SK-N-SH (cell line): Measurements from ENCODE around the gene PLPP2.

ENCODE experiments used
- CTCF ChIP-seq: fragments of 200-600 bp; sonication (generic); IDR thresholded peaks from 2 replicates; pipeline ENCODE4 v1.6.1; 2017; ENCODE audit warnings: antibody characterized with exemption, mild to moderate bottlenecking, moderate library complexity
- EP300 ChIP-seq, 2 experiments: IDR thresholded peaks; 2 replicates each; pipeline versions ENCODE4 v1.4.0 to v1.6.1; 2012; ENCODE audit warnings: borderline replicate concordance in 1 of 2, low read depth in 1 of 2, low read length in 1 of 2
- EZH2phosphoT487 ChIP-seq: fragments of 200-600 bp; sonication (generic); IDR thresholded peaks from 2 replicates; pipeline ENCODE4 v1.6.1; 2017; ENCODE audit warnings: low read depth, mixed run types, mild to moderate bottlenecking, antibody characterized with exemption, moderate library complexity, borderline replicate concordance
- JUND ChIP-seq: IDR thresholded peaks from 2 replicates; pipeline ENCODE4 v1.4.0; 2012
- MAX ChIP-seq: IDR thresholded peaks from 2 replicates; pipeline ENCODE4 v1.4.0; 2012; ENCODE audit warnings: low read depth
- MXI1 ChIP-seq: IDR thresholded peaks from 2 replicates; pipeline ENCODE4 v1.6.1; 2012; ENCODE audit warnings: mild to moderate bottlenecking, low read depth, low read length, improper control_type of control experiment
- NRF1 ChIP-seq: IDR thresholded peaks from 2 replicates; pipeline ENCODE4 v1.6.1; 2012; ENCODE audit warnings: low read depth, mild to moderate bottlenecking, low read length
- POLR2AphosphoS5 ChIP-seq: IDR thresholded peaks from 2 replicates; pipeline ENCODE4 v1.6.1; 2012; ENCODE audit warnings: low read depth, low read length
- RAD21 ChIP-seq: IDR thresholded peaks from 2 replicates; pipeline ENCODE4 v1.6.1; 2012; ENCODE audit warnings: mild to moderate bottlenecking, low read length
- SIN3A ChIP-seq: IDR thresholded peaks from 2 replicates; pipeline ENCODE4 v1.6.1; 2012; ENCODE audit warnings: low read depth, mild to moderate bottlenecking, low read length, moderate library complexity, borderline replicate concordance
- SMC3 ChIP-seq: IDR thresholded peaks from 2 replicates; pipeline ENCODE4 v1.6.1; 2012; ENCODE audit warnings: low read depth, low read length, improper control_type of control experiment
- TEAD4 ChIP-seq: IDR thresholded peaks from 2 replicates; pipeline ENCODE4 v1.4.0; 2012; ENCODE audit warnings: mild to moderate bottlenecking, borderline replicate concordance; ENCODE audit not compliant: insufficient read depth
- USF2 ChIP-seq: fragments of 150-350 bp; IDR thresholded peaks from 2 replicates; pipeline ENCODE4 v1.6.1; 2017; ENCODE audit warnings: antibody characterized with exemption, low read length, low read depth, borderline replicate concordance
- ZBTB33 ChIP-seq: IDR thresholded peaks from 2 replicates; pipeline ENCODE4 v1.4.0; 2012; ENCODE audit warnings: low read depth, borderline replicate concordance

DNA sequence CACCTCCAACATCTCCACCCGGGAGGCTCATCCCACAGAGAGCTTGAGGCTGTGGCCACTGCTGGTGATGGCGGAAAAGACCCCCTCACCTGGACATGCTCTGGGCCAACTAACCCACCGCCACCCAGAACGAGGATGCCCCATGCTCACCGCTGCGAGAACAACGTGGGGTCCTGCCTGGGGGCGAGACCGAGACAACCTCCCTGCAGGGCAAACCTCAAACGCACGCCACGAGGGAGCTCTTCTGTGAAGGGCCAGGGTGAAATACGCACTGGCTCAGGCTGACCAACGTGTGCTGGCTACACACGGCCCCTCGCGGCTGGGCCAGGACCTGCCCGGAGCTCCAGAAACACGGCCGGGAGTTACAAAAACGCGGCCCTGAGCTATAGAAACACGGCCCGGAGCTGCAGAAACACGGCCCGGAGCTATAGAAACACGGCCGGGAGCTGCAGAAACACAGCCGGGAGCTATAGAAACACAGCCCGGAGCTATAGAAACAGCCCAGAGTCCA, 19.0 kb upstream of the PLPP2 start:
- TF ChIP-seq CTCF (no peak), SIN3A (no peak), EP300 (IDR thresholded peaks at IDR 0.05; ENCODE audit: borderline replicate concordance in 1 of 2, low read depth in 1 of 2, low read length in 1 of 2) (no peak), MXI1 (no peak), POLR2AphosphoS5 (no peak), MAX (no peak), TEAD4 (no peak), ZBTB33 (no peak), EZH2phosphoT487 (no peak), SMC3 (no peak), JUND (no peak), USF2 (no peak), NRF1 (no peak), RAD21 (no peak)
